Measurements from ENCODE around the gene REC8. TPM values are rescaled to one million over a fixed set of nuclear protein-coding genes. Genes with fewer than 3 reads are reported as not detected.

The REC8 gene
- total and polyA plus RNA-seq, 2 of the 4 experiments (the other 2 are of a cell fraction) = 0.36 to 3.5 TPM

GRCh38 chr14:24160850-24161804 is 10.8 kb upstream of the REC8 start, which contains the start of gene IRF9 (continued):
- TF ChIP-seq, protein P1, sequence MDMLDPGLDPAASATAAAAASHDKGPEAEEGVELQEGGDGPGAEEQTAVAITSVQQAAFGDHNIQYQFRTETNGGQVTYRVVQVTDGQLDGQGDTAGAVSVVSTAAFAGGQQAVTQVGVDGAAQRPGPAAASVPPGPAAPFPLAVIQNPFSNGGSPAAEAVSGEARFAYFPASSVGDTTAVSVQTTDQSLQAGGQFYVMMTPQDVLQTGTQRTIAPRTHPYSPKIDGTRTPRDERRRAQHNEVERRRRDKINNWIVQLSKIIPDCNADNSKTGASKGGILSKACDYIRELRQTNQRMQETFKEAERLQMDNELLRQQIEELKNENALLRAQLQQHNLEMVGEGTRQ (IDR thresholded peaks at IDR 0.05; ENCODE audit: low read depth, low read length) = peak; percentile 95
- peak; percentile 72 for TF ChIP-seq RAD21 (IDR thresholded peaks at IDR 0.05; ENCODE audit: low read length)

DNA sequence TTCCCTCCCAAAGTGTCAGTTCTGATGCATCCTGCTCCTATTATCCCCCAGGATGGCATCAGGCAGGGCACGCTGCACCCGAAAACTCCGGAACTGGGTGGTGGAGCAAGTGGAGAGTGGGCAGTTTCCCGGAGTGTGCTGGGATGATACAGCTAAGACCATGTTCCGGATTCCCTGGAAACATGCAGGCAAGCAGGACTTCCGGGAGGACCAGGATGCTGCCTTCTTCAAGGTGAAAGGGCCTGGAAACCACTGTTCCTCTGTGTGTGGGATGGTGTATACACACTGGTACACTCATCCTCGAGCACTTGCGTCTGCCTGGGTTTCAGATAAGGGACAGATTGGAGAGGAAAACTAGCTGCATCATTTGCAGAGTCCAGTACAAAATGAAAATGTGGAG is 9.8 kb upstream of the REC8 start:
- H3K9me3 ChIP-seq (ENCODE audit: control insufficient read depth, insufficient read depth, low read length) = no peaks in the 10 kb centered on the region
- H3K4me3 ChIP-seq (ENCODE audit: insufficient read depth, low read depth, low read length) = peak overlapping the region; percentile 57
- WGBS, 2 experiments (ENCODE audit: extremely low coverage in 2 of 2, insufficient read length in 1 of 2) = 31% methylated on average over 3 of the region's 8 CpGs; no CpG with 5 or more reads in 1 of the 2 experiments
- H4K5ac ChIP-seq (ENCODE audit: low read depth, low read length) = peak overlapping the region; percentile 78
- POLR2A ChIA-PET (ENCODE audit: unreplicated experiment) = no interaction called here
- peak overlapping the region; percentile 32; the same call in 1 of the 2 replicates for H3K27ac ChIP-seq (ENCODE audit: insufficient read depth, low read length)
- ATAC-seq (ENCODE audit: low read depth) (no peak), DNase-seq (peak; percentile 75)
- TF ChIP-seq RFX5 (IDR thresholded peaks at IDR 0.05; ENCODE audit: low read depth, low read length) = no peak
- no peak for TF ChIP-seq MAZ (IDR thresholded peaks at IDR 0.05; ENCODE audit: borderline replicate concordance, low read depth, low read length)
- TF ChIP-seq, protein P1 (IDR thresholded peaks at IDR 0.05; ENCODE audit: low read depth, low read length) = no peak
- TF ChIP-seq MXI1 (IDR thresholded peaks at IDR 0.05; ENCODE audit: borderline replicate concordance, low read depth, low read length) = no peak
- no peak for TF ChIP-seq BHLHE40 (IDR thresholded peaks at IDR 0.05; ENCODE audit: low read depth, low read length)
- no peak overlapping the region for H2BK20ac ChIP-seq (ENCODE audit: low read depth, low read length)
- H2BK15ac ChIP-seq (ENCODE audit: low read depth, low read length) = no peak overlapping the region
- H3K4ac ChIP-seq (ENCODE audit: low read depth, low read length) = peak overlapping the region; percentile 95
- H4K20me1 ChIP-seq (ENCODE audit: insufficient read depth, low read length) = no peaks in the 10 kb centered on the region
- H3K56ac ChIP-seq (ENCODE audit: extremely low read depth, insufficient read depth, low read length) = peak overlapping the region; percentile 34; the same call in 1 of the 2 replicates
- intact Hi-C loops (cut with micrococcal nuclease) = no loop called here
- H3K9ac ChIP-seq (ENCODE audit: low read depth, low read length) = peak overlapping the region; percentile 88
- no peaks in the 10 kb centered on the region for H3K27me3 ChIP-seq (ENCODE audit: control insufficient read depth, insufficient read depth, low read length)
- peak overlapping the region; percentile 96 for H3K14ac ChIP-seq (replicated peaks; ENCODE audit: low read depth, low read length)
- CTCF ChIA-PET = interaction anchor here (1.3 kb wide), 1 partner anchor 48 kb away, joined by 4 read pairs; the partner anchor contains the start of genes DCAF11 and NRL
- H3K18ac ChIP-seq (ENCODE audit: low read depth, low read length) = no peak overlapping the region
- peak overlapping the region; percentile 38 to 95; a peak in 3 of 4 replicates for H4K8ac ChIP-seq (ENCODE audit: low read depth in 2 of 2, low read length in 2 of 2)
- H3K9me1 ChIP-seq (ENCODE audit: insufficient read depth, low read length) = peaks cover 7% of the 10 kb centered on the region
- peak overlapping the region; percentile 53 for H2AFZ ChIP-seq (replicated peaks; ENCODE audit: low read length, poor library complexity)
- peak overlapping the region; percentile 60; the same call in 1 of the 2 replicates for H4K91ac ChIP-seq (ENCODE audit: insufficient read depth, low read depth, low read length)
- H3K4me1 ChIP-seq (ENCODE audit: control insufficient read depth, insufficient read depth, low read length) = peaks cover 7% of the 10 kb centered on the region
- 0 out of 2 replicates have a peak overlapping the region, but pooled peaks have one; percentile 49 for H2BK120ac ChIP-seq (ENCODE audit: low read depth, low read length)
- peak overlapping the region; percentile 99 for H2AK9ac ChIP-seq (replicated peaks; ENCODE audit: low read depth, low read length, poor library complexity)
- H2AK5ac ChIP-seq (ENCODE audit: low read depth, low read length) = peak overlapping the region; percentile 85
- no TSS peak for BruUV-seq (replicated peaks)
- peak overlapping the region; percentile 81 for H3K4me2 ChIP-seq (ENCODE audit: low read depth, low read length)
- peaks cover 12 to 40% of the 10 kb centered on the region in 2 experiments; a peak in 3 of 4 replicates for H3K79me1 ChIP-seq (ENCODE audit: low read depth in 1 of 2, low read length in 2 of 2)
- peak overlapping the region; percentile 93 for H3K23ac ChIP-seq (ENCODE audit: low read depth, low read length)
- in situ Hi-C loops (cut with MboI; ENCODE audit: low sequenced_read_pairs) = no loop called here
- peak overlapping the region; percentile 80 for H2BK5ac ChIP-seq (ENCODE audit: low read depth, low read length, poor library complexity, severe bottlenecking)
- dilution Hi-C loops (cut with HindIII; ENCODE audit: low sequenced_read_pairs, unreplicated experiment) = no loop called here
- H3K36me3 ChIP-seq (ENCODE audit: control insufficient read depth, insufficient read depth, low read length) = peaks cover 66% of the 10 kb centered on the region
